ENCODE measurements around the gene RIPK1.
"Not testable (repeated sequence)": the region's sequence is repeated elsewhere in the genome, so short reads cannot be mapped to it uniquely, and the experiment has no call there.

The RIPK1 gene

GRCh38 chr6:3147914-3148757, 79.8 kb downstream of the RIPK1 start:
- Histone ChIP-seq H3K27ac (ENCODE audit: low read length) (no peak overlapping the region), H3K36me3 (ENCODE audit: insufficient read depth, low read length) (peaks cover 11% of the 10 kb centered on the region; the same call in 1 of the 2 replicates), H3K9ac (ENCODE audit: low read depth, low read length) (no peak overlapping the region), H4K20me1 (ENCODE audit: insufficient read depth, low read length) (no peaks in the 10 kb centered on the region), H3K27me3 (ENCODE audit: insufficient read depth, low read length, poor library complexity) (no peaks in the 10 kb centered on the region), H3K4me2 (ENCODE audit: insufficient read depth, low read length) (no peak overlapping the region), H3K4me3 (ENCODE audit: low read depth in 1 of 2, low read length in 2 of 2) (no peak overlapping the region), H3K4me1 (ENCODE audit: insufficient read depth, low read length) (no peaks in the 10 kb centered on the region), H3K9me3 (ENCODE audit: insufficient read depth, low read length, severe bottlenecking) (no peaks in the 10 kb centered on the region), H2AFZ (ENCODE audit: low read depth, low read length) (no peak overlapping the region), H3K79me2 (ENCODE audit: insufficient read depth, low read length) (no peaks in the 10 kb centered on the region)
- TF ChIP-seq CTCF (IDR thresholded peaks at IDR 0.05; ENCODE audit: borderline replicate concordance, extremely low read depth, low read length, poor library complexity, severe bottlenecking) (no peak), EZH2 (IDR thresholded peaks at IDR 0.05; ENCODE audit: borderline replicate concordance, low read depth, low read length, severe bottlenecking) (no peak)
- ATAC-seq (ENCODE audit: insufficient read depth, low read depth) (no peak), DNase-seq (no peak)

DNA sequence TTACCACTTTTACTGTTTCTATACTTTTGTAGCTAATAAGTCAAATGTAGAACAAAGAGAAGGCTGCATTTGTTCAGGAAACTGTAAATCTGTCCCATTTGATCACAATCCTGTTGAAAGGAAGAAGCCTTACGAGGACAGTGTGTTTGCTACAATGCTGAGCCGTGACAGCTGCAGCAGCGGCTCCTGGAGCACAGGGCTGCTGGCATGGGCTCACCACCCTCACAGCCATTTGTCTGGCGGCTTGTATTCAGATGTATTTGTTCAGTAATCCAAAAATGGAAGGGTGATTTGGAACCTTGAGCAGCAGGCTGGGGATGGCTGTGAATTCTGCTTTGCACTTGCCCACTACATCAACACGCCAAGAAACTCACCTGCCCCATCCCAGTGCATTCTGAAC, 83.4 kb downstream of the RIPK1 start:
- no peak overlapping the region for H2AFZ ChIP-seq (ENCODE audit: low read depth, low read length)
- ATAC-seq (ENCODE audit: insufficient read depth, low read depth): no peak
- H3K4me2 ChIP-seq (ENCODE audit: insufficient read depth, low read length): no peak overlapping the region
- TF ChIP-seq CTCF (IDR thresholded peaks at IDR 0.05; ENCODE audit: borderline replicate concordance, extremely low read depth, low read length, poor library complexity, severe bottlenecking): no peak
- TF ChIP-seq EZH2 (IDR thresholded peaks at IDR 0.05; ENCODE audit: borderline replicate concordance, low read depth, low read length, severe bottlenecking): no peak
- H4K20me1 ChIP-seq (ENCODE audit: insufficient read depth, low read length): no peaks in the 10 kb centered on the region
- H3K27ac ChIP-seq (ENCODE audit: low read length): no peak overlapping the region
- H3K9ac ChIP-seq (ENCODE audit: low read depth, low read length): no peak overlapping the region
- no peak overlapping the region for H3K4me3 ChIP-seq (ENCODE audit: low read depth in 1 of 2, low read length in 2 of 2)
- peaks cover 2% of the 10 kb centered on the region for H3K27me3 ChIP-seq (ENCODE audit: insufficient read depth, low read length, poor library complexity)
- DNase-seq: no peak
- H3K79me2 ChIP-seq (ENCODE audit: insufficient read depth, low read length): no peaks in the 10 kb centered on the region
- H3K36me3 ChIP-seq (ENCODE audit: insufficient read depth, low read length): peaks cover 11% of the 10 kb centered on the region; the same call in 1 of the 2 replicates
- no peaks in the 10 kb centered on the region for H3K9me3 ChIP-seq (ENCODE audit: insufficient read depth, low read length, severe bottlenecking)
- H3K4me1 ChIP-seq (ENCODE audit: insufficient read depth, low read length): peaks cover 3% of the 10 kb centered on the region

- H3K27ac ChIP-seq (ENCODE audit: low read length): no peak overlapping the region
- peaks cover 11% of the 10 kb centered on the region for H3K27me3 ChIP-seq (ENCODE audit: insufficient read depth, low read length, poor library complexity)
- H3K36me3 ChIP-seq (ENCODE audit: insufficient read depth, low read length): peaks cover 7% of the 10 kb centered on the region; the same call in 1 of the 2 replicates
- TF ChIP-seq CTCF (IDR thresholded peaks at IDR 0.05; ENCODE audit: borderline replicate concordance, extremely low read depth, low read length, poor library complexity, severe bottlenecking): no peak
- TF ChIP-seq EZH2 (IDR thresholded peaks at IDR 0.05; ENCODE audit: borderline replicate concordance, low read depth, low read length, severe bottlenecking): no peak
- no peak overlapping the region for H2AFZ ChIP-seq (ENCODE audit: low read depth, low read length)
- H4K20me1 ChIP-seq (ENCODE audit: insufficient read depth, low read length): no peaks in the 10 kb centered on the region
- DNase-seq: no peak
- H3K9ac ChIP-seq (ENCODE audit: low read depth, low read length): no peak overlapping the region
- peaks cover 12% of the 10 kb centered on the region for H3K4me1 ChIP-seq (ENCODE audit: insufficient read depth, low read length)
- ATAC-seq (ENCODE audit: insufficient read depth, low read depth): no peak
- H3K4me2 ChIP-seq (ENCODE audit: insufficient read depth, low read length): no peak overlapping the region
- no peaks in the 10 kb centered on the region for H3K79me2 ChIP-seq (ENCODE audit: insufficient read depth, low read length)
- no peaks in the 10 kb centered on the region for H3K9me3 ChIP-seq (ENCODE audit: insufficient read depth, low read length, severe bottlenecking)
- no peak overlapping the region for H3K4me3 ChIP-seq (ENCODE audit: low read depth in 1 of 2, low read length in 2 of 2)
Observed at GRCh38 chr6:3152689-3153088, 84.4 kb downstream of the RIPK1 start.

- Histone ChIP-seq H3K27me3 (ENCODE audit: insufficient read depth, low read length, poor library complexity) (peaks cover 29% of the 10 kb centered on the region), H3K4me1 (ENCODE audit: insufficient read depth, low read length) (peaks cover 24% of the 10 kb centered on the region)
- DNase-seq; H2AFZ ChIP-seq (ENCODE audit: low read depth, low read length); H3K9me3 ChIP-seq (ENCODE audit: insufficient read depth, low read length, severe bottlenecking); H3K27ac ChIP-seq (ENCODE audit: low read length); H3K4me2 ChIP-seq (ENCODE audit: insufficient read depth, low read length); ATAC-seq (ENCODE audit: insufficient read depth, low read depth); H3K9ac ChIP-seq (ENCODE audit: low read depth, low read length); H3K4me3 ChIP-seq (ENCODE audit: low read depth in 1 of 2, low read length in 2 of 2); H3K79me2 ChIP-seq (ENCODE audit: insufficient read depth, low read length); H4K20me1 ChIP-seq (ENCODE audit: insufficient read depth, low read length); H3K36me3 ChIP-seq (ENCODE audit: insufficient read depth, low read length): not testable (repeated sequence)
Observed at GRCh38 chr6:3155416-3155815, 87.1 kb downstream of the RIPK1 start.

- DNase-seq (peak; percentile 21), ATAC-seq (ENCODE audit: insufficient read depth, low read depth) (peak; percentile 7)
- not testable (repeated sequence) for H3K79me2 ChIP-seq (ENCODE audit: insufficient read depth, low read length); H3K27ac ChIP-seq (ENCODE audit: low read length); H4K20me1 ChIP-seq (ENCODE audit: insufficient read depth, low read length); H3K9me3 ChIP-seq (ENCODE audit: insufficient read depth, low read length, severe bottlenecking); H3K36me3 ChIP-seq (ENCODE audit: insufficient read depth, low read length)
- peaks cover 25% of the 10 kb centered on the region for H3K4me1 ChIP-seq (ENCODE audit: insufficient read depth, low read length)
- H3K4me2 ChIP-seq (ENCODE audit: insufficient read depth, low read length): peak overlapping the region; percentile 96
- H3K27me3 ChIP-seq (ENCODE audit: insufficient read depth, low read length, poor library complexity): peaks cover 35% of the 10 kb centered on the region
- peak overlapping the region; percentile 63; the same call in 1 of the 2 replicates for H3K9ac ChIP-seq (ENCODE audit: low read depth, low read length)
- peak overlapping the region in 1 of 2 experiments; percentile 65; a peak in 2 of 4 replicates for H3K4me3 ChIP-seq (ENCODE audit: low read depth in 1 of 2, low read length in 2 of 2)
- H2AFZ ChIP-seq (ENCODE audit: low read depth, low read length): peak overlapping the region; percentile 73; the same call in 1 of the 2 replicates
Observed at GRCh38 chr6:3156184-3157130, 88.2 kb downstream of the RIPK1 start.
